ENCODE measurements around the gene LMF2. TPM values are rescaled to one million over a fixed set of nuclear protein-coding genes. Genes with fewer than 3 reads are reported as not detected.

LMF2 gene, protein sequence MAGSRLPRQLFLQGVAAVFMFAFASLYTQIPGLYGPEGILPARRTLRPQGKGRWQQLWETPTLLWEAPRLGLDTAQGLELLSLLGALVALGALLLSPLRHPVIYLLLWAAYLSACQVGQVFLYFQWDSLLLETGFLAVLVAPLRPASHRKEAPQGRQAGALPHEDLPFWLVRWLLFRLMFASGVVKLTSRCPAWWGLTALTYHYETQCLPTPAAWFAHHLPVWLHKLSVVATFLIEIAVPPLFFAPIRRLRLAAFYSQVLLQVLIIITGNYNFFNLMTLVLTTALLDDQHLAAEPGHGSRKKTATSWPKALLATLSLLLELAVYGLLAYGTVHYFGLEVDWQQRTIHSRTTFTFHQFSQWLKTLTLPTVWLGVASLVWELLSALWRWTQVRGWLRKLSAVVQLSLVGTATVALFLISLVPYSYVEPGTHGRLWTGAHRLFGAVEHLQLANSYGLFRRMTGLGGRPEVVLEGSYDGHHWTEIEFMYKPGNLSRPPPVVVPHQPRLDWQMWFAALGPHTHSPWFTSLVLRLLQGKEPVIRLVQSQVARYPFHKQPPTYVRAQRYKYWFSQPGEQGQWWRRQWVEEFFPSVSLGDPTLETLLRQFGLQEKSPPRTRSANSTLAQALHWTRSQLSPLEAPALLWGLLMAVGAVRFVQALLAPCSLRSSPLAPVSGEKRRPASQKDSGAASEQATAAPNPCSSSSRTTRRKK
- total RNA-seq (2014; rRNA removed; shearing (Covaris generic)): 17.0 and 21.1 TPM in 2 replicates
- polyA plus RNA-seq (2014; cell fraction: nucleus; rRNA removed): 207 and 281 TPM in 2 replicates

DNA sequence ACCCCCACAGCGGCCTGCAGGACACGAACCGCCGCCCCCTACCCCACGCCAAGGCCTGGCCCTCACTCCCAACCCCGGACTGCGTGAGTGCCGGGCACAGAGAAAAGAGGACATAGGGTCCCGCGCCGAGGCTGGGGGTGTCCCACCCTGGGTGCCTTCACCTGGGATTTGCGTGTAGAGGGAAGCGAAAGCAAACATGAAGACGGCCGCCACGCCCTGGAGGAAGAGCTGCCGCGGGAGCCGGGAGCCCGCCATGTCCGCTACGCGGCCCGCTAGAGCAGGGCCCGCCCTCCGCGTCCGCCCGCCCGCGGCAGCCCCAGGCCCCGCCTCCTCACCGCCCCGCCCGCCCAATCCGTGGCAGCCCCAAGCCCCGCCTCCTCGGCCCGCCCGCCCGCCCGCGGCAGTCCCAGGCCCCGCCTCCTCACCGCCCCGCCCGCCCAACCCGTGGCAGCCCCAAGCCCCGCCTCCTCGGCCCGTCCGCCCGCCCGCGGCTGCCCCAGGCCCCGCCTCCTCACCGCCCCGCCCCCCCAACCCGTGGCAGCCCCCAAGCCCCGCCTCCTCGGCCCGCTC lies at the start of gene LMF2:
Gene LMF2, minus strand, starts transcription at position 282 of the 570 bp plus-strand sequence. Its CDS starts 27 bp downstream, at position 255.
- DNase-seq (ENCODE audit: extremely low read depth, low read depth): no peak

DNA sequence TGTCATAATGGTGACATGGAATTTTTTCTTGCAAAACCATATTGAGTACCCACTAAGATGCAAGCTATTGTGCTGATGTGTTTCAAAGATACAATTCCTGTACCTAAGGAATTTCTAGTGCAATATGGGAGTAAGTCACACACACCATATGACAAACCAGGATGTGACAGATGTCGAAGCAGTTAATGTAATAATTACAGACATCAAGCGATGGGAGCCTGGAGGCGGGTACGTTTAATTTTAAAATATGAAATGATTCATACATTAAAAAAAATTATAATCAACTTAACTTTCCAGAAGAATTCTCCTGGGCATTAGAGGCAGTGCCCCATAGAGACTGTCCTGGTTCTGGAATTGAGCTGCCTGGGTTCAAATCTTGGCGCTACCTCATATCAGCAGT lies 49.2 kb upstream of the LMF2 start:
- no peak for DNase-seq (ENCODE audit: extremely low read depth, low read depth)

DNA sequence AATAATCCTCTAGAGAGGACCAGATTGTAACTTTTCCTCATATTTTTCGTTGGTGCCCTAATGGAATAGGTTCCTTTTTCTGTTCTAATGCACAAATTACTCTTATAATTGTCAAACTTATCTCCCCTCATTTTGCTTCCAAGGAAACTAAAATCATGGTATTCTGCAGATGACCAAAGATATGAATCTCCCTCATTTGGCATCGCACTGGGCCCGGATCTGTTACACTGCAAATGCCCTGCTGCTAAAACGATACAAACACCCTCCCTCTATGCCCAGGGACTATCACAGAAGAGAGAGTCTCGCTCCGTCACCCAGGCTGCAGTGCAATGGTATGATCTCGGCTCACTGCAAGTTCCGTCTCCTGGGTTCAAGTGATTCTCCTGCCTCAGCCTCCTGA lies 45.8 kb upstream of the LMF2 start:
- DNase-seq (ENCODE audit: extremely low read depth, low read depth): no peak

DNA sequence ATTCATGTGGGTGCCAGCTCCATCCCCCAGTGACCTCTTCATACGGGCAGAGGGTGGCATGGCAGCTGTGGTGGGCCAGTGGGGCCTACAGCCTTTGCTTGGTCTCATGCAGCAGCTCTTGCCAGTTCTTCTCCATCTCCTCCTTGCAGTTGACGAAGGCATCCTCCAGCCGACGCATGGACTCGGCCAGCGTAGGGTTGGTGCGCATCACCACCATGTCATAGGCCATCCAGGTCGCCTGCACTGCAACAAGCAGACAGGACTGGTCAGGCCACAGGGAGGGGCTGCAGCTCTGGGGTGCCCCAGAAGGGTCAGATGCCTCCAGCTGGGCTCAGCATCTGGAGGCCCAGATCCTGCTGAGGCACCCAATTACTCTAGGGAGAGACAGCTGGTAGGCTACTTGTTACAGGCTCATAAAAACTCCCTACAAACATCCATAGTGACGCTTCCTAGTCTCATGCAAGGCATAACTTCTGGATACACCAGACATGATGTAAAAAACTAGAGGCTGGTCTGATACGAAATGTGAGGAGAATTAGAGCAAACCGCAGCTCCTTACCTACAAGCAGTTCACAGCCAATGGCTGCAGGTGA lies 43.8 kb upstream of the LMF2 start:
- no peak for DNase-seq (ENCODE audit: extremely low read depth, low read depth)

DNA sequence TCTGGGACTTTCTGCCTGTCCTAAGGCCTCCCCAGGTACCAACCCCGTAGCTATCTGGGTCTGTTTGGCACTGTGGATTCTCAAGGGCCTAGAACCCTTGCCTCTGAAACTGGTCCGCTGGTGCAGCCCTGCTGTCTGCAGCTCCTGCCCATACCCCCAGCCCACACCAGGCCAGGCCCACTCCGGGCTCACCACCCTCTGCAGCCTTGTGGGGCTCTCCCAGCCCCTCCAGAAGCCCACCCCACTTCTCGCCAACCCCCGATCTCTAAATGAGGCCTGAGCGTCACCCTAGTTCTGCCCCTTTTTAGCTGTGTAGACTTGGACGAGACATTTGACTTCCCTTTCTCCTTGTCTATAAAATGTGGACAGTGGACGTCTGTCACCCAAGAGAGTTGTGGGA lies 42.9 kb upstream of the LMF2 start:
- DNase-seq (ENCODE audit: extremely low read depth, low read depth): no peak

DNA sequence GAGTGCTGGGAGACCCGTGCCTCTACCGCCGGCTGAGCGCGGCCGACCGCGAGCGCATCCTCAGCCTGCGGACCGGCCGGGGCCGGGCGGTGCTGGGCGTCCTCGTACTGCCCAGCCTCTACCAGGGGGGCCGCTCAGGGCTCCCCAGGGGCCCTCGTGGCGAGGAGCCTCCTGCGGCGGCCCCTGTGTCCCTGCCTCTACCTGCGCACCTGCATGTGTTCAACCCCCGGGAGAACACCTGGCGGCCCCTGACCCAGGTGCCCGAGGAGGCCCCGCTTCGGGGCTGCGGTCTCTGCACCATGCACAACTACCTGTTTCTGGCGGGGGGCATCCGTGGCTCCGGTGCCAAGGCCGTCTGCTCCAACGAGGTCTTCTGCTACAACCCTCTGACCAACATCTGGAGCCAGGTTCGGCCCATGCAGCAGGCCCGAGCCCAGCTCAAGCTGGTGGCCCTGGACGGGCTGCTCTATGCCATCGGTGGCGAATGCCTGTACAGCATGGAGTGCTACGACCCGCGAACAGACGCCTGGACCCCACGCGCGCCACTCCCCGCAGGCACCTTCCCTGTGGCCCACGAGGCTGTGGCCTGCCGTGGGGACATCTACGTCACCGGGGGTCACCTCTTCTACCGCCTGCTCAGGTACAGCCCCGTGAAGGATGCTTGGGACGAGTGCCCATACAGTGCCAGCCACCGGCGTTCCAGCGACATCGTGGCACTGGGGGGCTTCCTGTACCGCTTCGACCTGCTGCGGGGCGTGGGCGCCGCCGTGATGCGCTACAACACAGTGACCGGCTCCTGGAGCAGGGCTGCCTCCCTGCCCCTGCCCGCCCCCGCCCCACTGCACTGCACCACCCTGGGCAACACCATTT lies 41.7 kb upstream of the LMF2 start:
- no peak for DNase-seq (ENCODE audit: extremely low read depth, low read depth)

DNA sequence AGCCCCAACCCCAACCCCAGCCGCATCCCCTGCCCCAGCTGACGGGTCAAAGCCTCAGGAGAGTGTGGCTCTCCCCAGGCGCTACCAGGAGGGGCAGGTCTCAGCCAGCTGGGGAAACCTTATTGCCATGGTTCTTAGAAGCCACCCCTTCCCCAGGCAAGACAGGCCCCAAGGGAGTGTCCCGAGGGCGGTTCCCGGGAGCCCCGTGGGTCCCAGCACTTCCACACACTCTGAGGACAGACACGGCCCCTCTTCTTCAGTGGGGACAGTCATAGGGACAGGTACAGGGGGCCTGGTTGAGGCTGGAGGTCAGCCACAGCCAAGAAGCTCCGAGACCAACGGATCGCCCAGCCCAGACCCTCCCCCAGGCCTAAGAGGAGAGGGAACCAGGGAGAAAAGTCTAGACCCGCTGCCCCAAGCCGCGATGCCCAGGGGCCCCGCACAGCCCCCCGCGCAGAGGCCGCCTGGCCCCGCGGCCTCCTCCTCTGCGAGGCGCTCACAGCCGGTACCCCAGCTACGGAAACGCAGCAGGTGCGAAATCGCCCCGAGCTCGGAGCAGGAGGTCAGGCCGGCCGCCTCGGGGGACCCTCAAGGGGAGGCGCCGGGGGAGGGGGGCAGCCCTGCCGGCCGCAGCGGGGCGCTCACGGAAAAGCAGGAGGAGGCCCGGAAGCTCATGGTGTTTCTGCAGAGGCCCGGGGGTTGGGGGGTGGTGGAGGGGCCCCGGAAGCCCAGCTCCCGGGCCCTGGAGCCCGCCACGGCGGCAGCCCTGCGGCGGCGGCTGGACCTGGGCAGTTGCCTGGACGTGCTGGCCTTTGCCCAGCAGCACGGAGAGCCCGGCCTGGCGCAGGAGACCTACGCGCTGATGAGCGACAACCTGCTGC lies 40.8 kb upstream of the LMF2 start:
- no peak for DNase-seq (ENCODE audit: extremely low read depth, low read depth)

DNA sequence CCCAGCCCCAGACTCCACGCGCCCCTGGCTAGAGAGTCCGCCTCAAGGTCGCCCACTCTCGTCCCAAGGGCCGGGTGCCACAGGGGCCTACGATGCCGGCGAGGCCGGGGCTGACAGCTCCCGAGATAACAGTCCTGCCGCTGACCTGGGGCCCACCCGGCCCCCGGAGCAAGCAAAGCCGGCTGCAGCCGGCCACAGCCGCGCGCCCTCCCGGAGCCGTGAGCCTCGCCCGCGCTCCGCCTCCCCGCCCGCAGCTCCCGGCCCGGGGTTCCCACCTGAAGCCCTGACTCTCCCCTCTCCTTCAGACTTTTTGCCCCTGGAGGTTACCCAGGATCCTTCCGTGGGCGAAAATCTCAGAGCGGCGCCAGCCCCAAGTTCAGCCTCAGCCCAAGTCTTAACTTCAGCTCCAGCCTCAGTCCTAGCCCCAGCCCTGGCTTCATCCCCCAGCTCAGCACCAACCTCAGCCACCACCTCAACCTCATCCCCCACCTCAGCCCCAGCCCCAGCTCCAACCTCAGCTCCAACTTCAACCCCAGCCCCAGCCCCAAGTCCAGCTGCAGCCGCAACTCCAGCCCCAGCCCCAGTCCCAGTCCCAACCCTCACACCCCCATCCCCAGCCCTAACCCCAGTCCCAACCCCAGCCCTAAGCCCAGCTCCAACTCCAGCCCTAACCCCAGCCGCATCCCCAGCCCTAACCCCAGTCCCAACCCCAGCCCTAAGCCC lies 39.9 kb upstream of the LMF2 start:
- no peak for DNase-seq (ENCODE audit: extremely low read depth, low read depth)

DNA sequence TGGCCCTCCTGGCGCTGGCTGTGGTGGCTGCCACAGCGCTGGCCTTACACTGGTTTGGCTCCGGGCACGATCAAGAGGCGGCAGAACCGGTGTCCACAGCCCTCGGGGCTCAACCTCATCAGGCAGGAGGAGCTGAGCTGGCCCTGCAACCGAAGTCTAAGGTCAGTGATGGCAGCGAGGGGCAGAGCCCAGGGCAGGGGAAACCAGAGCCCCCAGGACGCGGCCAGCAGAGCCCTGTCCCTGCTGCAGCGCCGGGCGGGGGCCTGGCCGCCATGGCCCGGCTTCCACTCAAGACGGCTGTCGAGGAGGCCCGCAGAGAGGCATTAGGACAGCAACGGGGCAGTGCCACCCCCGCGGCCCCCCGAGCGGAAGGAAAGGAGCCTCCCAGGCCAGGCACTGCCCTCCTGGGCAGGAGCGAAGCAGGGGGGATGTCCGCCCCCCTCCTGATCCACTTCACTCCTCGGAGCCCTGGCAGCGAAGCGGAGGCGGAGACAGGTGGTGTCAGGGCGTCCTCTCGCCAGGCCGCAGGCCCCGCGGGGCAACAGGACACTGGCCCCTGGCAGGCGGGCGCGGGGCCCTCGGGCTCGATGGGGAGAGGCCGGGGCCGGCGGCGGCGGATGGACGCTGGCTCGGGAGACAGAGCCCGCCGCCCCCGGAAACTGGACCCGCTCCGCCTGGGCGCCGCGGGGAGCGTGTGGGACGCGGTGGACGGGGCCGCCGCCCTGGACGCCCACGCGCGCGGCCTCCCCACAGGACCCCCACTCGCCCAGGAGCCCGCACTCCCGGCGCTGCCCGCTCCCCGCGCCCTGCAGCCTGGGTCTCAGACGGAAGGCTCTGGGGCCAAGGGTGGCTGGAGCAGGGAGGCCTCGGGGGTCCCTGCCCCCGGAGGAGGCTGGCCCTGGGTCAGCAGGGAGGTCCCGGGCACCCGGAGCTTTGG lies 39.1 kb upstream of the LMF2 start:
- DNase-seq (ENCODE audit: extremely low read depth, low read depth): no peak

DNA sequence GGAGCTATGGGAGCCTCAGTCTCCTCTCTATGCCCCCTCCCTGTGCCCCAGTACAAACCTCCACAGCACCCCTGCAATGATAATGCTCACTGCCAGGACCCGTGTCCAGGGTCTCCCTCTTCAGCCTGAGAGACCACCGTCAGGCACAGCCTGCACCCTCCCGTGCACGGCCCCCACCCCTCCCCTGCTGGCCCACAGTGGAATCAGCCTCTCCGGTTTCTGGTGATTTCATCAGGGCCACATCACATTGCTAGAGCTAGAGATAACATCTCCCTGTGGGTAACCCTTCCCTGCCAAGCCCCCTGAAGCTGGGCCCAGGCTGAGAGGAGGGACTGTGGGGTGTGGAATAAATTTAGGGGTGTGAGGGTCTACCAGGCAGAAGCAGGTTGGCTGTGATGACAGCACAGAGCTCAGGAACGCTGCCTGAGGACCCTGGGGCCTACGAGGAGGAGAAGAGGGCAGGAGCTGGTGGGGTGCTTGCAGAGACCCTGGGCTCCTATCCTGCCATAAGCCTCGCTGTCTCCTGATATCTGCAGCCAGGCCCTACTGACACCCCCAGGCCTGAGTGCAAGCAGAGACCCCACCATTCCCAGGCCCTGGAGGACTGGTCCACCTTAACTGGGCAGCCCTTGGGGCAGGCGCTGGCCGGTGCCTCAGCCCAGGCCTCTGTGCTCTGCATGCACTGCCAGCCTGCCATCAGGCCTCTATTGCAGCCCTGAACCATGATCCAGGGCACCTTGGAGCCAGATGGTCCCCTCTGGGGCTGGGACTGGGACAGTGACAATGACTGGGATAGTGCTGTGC lies 38.2 kb upstream of the LMF2 start, which contains the start of gene KLHDC7B:
Gene KLHDC7B, plus strand, starts transcription at position 378 of the 804 bp plus-strand sequence. Its CDS starts 345 bp downstream, at position 723.
- peak; percentile 75 for DNase-seq (ENCODE audit: extremely low read depth, low read depth)

DNA sequence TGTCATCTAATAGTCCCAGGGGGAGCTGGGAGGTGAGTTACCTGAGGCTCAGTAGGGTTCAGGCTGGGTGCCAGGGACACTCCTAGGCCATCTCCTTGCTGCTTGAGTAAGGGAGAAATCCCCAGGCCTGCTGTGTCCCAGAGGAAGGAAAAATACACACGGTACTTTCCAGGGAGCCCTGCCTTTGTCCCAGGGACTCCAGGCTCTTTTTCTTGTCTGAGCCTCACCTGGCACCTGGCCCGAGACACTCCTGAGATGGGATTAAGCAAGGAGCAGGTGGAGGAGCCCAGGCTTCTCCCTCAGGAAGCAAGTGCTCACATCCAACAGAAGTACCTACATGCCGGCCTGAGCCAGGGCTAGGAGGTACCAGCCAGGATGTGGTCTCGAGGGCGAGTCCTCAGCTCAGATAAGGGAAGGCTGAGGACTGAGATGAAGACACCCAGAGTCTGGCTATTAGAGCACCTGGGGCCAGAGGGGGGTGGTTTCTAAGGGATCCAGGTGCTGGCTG lies 37.3 kb upstream of the LMF2 start:
- DNase-seq (ENCODE audit: extremely low read depth, low read depth): no peak

DNA sequence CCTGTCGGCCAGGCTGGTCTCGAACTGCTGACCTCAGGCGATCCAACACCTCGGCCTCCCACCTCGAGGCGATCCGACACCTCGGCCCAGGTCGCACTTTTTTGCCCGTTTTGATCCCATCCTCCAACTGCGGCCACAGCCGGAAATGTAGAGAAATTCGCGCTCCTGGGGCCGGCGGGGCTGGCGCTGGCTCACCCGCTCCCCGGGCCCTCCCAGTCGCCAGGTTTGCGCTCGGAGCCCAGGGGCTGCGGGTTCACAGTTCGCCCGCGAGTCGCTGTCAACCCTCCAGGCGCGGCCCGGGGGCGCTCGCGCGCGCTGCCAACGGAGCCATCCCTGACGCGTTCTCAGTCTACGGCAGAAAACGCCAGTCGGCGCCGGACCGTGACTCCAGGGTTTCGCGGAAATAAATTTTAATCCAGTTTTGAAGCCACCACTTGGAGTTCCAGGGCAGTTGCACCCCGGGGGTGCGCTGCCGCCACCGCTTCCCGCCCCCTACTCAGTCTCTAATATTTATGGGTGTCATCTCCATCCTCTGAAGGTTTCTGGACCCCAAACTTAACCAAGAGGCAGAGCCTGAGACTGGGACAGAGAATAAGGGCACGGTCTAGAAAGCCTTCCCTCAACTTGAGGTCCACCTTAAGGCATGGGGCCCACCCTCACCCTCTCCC lies 36.7 kb upstream of the LMF2 start:
- no peak for DNase-seq (ENCODE audit: extremely low read depth, low read depth)

DNA sequence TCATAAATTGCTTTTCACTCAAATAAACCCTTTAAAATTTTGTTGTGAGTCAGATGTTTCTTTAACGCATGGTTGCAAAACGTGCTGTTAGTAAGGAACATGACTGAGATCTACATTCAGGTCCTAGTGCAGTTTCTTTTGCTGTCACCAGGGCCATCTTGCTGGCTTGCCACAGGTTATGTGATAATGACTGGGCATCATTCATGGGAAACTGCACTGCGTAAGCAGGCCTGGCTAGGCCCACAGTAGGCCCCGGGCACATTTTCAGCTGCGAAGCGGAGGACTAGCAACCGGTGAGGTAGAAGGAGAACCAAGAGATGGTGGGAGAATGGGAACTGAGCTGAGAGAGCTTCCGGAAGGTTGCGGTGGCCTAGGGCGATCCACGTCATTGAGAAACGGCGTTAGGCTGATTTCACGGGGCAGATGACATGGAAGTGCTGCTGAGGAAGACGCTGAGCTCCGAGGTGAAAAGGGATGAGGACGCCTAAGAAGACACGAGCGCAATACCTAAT lies 35.0 kb upstream of the LMF2 start:
- DNase-seq (ENCODE audit: extremely low read depth, low read depth): no peak

DNA sequence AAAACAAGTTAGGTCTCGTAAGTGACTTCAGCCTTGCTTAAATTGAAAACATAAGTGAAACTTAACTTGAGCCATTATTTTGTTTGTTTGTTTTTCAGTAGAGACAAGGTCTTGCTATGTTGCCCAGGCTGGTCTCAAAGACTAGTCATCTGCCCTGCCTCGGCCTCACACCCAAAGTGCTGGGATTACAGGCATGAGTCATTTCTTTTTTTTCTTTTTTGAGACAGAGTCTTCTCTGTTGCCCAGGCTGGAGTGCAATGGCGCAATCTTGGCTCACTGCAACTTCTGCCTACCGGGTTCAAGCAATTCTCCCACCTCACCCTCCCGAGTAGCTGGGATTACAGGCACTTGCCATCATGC lies 34.1 kb upstream of the LMF2 start:
- DNase-seq (ENCODE audit: extremely low read depth, low read depth): peak; percentile 79

DNA sequence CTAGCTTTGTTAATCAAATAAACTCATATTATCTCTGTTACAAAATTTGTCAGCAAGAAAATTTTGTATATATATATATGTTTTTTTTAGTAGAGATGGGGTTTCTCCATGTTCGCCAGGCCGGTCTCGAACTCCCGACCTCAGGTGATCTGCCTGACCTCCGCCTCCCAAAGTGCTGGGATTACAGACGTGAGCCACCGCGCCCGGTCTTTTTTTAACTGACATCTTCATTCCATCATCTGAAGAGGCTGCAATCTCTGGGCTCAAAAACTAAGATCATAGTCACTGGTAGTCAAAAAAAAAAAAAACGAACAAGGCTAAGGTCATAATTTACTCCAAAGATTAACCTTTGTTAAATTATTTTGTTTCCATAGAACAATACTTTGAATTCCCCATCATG lies 32.9 kb upstream of the LMF2 start:
- DNase-seq (ENCODE audit: extremely low read depth, low read depth): no peak

DNA sequence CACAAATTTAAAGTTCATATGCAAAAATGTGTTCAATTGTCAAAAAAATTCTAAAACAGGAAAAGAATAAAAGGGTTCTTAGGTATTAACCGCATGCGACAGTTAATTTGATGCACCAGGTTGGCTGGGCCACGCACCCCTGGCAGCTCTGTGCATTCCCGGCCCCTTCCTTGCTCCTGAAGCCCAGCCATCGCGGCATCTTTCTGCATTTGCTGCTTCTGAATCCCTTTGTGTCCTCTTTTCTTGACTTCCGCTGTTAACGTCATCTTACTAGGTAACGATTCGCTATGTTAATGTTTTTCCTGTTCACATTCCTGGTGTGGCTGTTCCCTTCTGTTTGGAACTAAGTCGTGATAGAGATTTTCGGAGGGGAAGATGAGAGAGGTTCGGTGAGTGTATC lies 30.3 kb upstream of the LMF2 start:
- no peak for DNase-seq (ENCODE audit: extremely low read depth, low read depth)

Measured in NCI-H460 (cell line).